H1 (cell line): ENCODE data around the gene EPHB1. TPM values are rescaled to one million over a fixed set of nuclear protein-coding genes. Genes with fewer than 3 reads are reported as not detected.

ENCODE experiments used
- CTCF ChIA-PET: fragments of 300-600 bp; sonication (Branson Sonifier 250); formaldehyde crosslinking; loops from one replicate; lab custom pipeline; 2021; ENCODE audit not compliant: partially characterized antibody; lab: Charles Lee
- POLR2A ChIA-PET: fragments of 300-600 bp; sonication (Branson Sonifier 250); formaldehyde crosslinking; loops from one replicate; lab custom pipeline; 2021; ENCODE audit warnings: inconsistent platforms; ENCODE audit not compliant: partially characterized antibody; lab: Charles Lee
- DNase-seq, 2 experiments: peaks; one replicate each; pipeline versions ENCODE4 v3.0.0 to v3.0.0-alpha.2; 2010 to 2022; ENCODE audit warnings: low spot score in 2 of 2, low read depth in 1 of 2, mixed read lengths in 1 of 2
- FAIRE-seq: peaks from 2 replicates; lab custom pipeline; 2011; peaks lifted over from hg19 to GRCh38; lab: Jason Lieb, UNC
- H2AFZ ChIP-seq: 2 replicates; pipeline ENCODE4 v1.8.1; 2012; ENCODE audit warnings: low read length, inconsistent platforms
- H2AK5ac ChIP-seq: 2 replicates; pipeline ENCODE4 v1.6.1; 2013; ENCODE audit warnings: low read depth, low read length
- H2BK120ac ChIP-seq: replicated peaks from 2 replicates; pipeline ENCODE3; 2013; ENCODE audit warnings: low read depth, low read length, inconsistent platforms
- H2BK12ac ChIP-seq: 2 replicates; pipeline ENCODE4 v1.6.1; 2013; ENCODE audit warnings: low read depth, low read length
- H2BK15ac ChIP-seq: 2 replicates; pipeline ENCODE4 v1.6.1; 2013; ENCODE audit warnings: low read length
- H2BK20ac ChIP-seq: 2 replicates; pipeline ENCODE4 v1.6.1; 2013; ENCODE audit warnings: low read length
- H2BK5ac ChIP-seq: 2 replicates; pipeline ENCODE4 v1.6.1; 2013; ENCODE audit warnings: low read depth, low read length
- H3K14ac ChIP-seq: 2 replicates; pipeline ENCODE4 v1.6.1; 2013; ENCODE audit warnings: inconsistent platforms; ENCODE audit not compliant: insufficient read length
- H3K18ac ChIP-seq: 2 replicates; pipeline ENCODE4 v1.6.1; 2013; ENCODE audit warnings: low read length; ENCODE audit errors: extremely low read depth
- H3K23ac ChIP-seq: 2 replicates; pipeline ENCODE4 v1.6.1; 2013; ENCODE audit warnings: inconsistent platforms; ENCODE audit not compliant: insufficient read length
- H3K23me2 ChIP-seq: 2 replicates; pipeline ENCODE4 v1.6.1; 2013; ENCODE audit warnings: low read depth, low read length
- H3K27ac ChIP-seq: 2 replicates; pipeline ENCODE4 v1.6.1; 2011; ENCODE audit warnings: low read depth, low read length, inconsistent platforms
- H3K27me3 ChIP-seq, 4 experiments: replicated peaks in 1 of 4; 1 replicate in 1 of 4; 2 replicates in 3 of 4; pipeline versions ENCODE4 v1.6.1 to v1.8.1; 2011 to 2013; ENCODE audit warnings: low read length in 3 of 4, mild to moderate bottlenecking in 3 of 4, inconsistent platforms in 2 of 4, mixed read lengths in 2 of 4, moderate library complexity in 1 of 4; ENCODE audit not compliant: control insufficient read depth in 3 of 4, insufficient read depth in 3 of 4; ENCODE audit errors: extremely low read depth in 1 of 4
- H3K36me3 ChIP-seq, 4 experiments: 2 replicates each; pipeline versions ENCODE4 v1.6.1 to v1.8.1; 2011 to 2013; ENCODE audit warnings: mild to moderate bottlenecking in 4 of 4, low read length in 3 of 4, moderate library complexity in 2 of 4, control low read depth in 1 of 4, inconsistent platforms in 1 of 4; ENCODE audit not compliant: insufficient read depth in 4 of 4, control insufficient read depth in 2 of 4
- H3K4ac ChIP-seq: replicated peaks from 2 replicates; pipeline ENCODE3; 2013; ENCODE audit warnings: low read length, low read depth, mixed read lengths, inconsistent platforms; ENCODE audit not compliant: insufficient read length
- H3K4me1 ChIP-seq, 4 experiments: replicated peaks in 1 of 4; 1 replicate in 1 of 4; 2 replicates in 3 of 4; pipeline versions ENCODE4 v1.6.1 to v1.8.1; 2011 to 2013; ENCODE audit warnings: low read length in 3 of 4, inconsistent platforms in 2 of 4, mixed read lengths in 1 of 4; ENCODE audit not compliant: insufficient read depth in 4 of 4, control insufficient read depth in 3 of 4
- H3K4me2 ChIP-seq, 2 experiments: 2 replicates each; pipeline versions ENCODE4 v1.6.1 to v1.8.1; 2011 to 2013; ENCODE audit warnings: low read depth in 2 of 2, low read length in 2 of 2, control low read depth in 1 of 2, inconsistent platforms in 1 of 2, mild to moderate bottlenecking in 1 of 2; ENCODE audit not compliant: insufficient read depth in 1 of 2
- H3K4me3 ChIP-seq, 4 experiments: fragments of 200-600, 300-600 bp in 1 of 4; sonication (generic), shearing (Covaris generic), sonication (Bioruptor Twin) in 1 of 4; 2 replicates each; pipeline versions ENCODE4 v1.5.1 to v1.8.1; 2011 to 2016; ENCODE audit warnings: low read length in 4 of 4, low read depth in 3 of 4, control low read depth in 2 of 4, inconsistent platforms in 2 of 4, mild to moderate bottlenecking in 2 of 4, mixed read lengths in 1 of 4, moderate library complexity in 1 of 4; ENCODE audit not compliant: insufficient read depth in 2 of 4; ENCODE audit errors: extremely low read depth in 1 of 4
- H3K56ac ChIP-seq: replicated peaks from 2 replicates; pipeline ENCODE3; 2013; ENCODE audit warnings: low read depth, mild to moderate bottlenecking, mixed read lengths, low read length, inconsistent platforms; ENCODE audit not compliant: insufficient read length
- H3K79me1 ChIP-seq: 2 replicates; pipeline ENCODE4 v1.6.1; 2013; ENCODE audit warnings: low read depth, low read length, control low read depth
- H3K79me2 ChIP-seq, 2 experiments: 2 replicates each; pipeline versions ENCODE4 v1.6.1 to v1.8.1; 2012 to 2013; ENCODE audit warnings: low read length in 2 of 2, mild to moderate bottlenecking in 2 of 2, inconsistent platforms in 1 of 2; ENCODE audit not compliant: insufficient read depth in 2 of 2, control insufficient read depth in 1 of 2
- H3K9ac ChIP-seq, 4 experiments: replicated peaks in 1 of 4; 1 replicate in 1 of 4; 2 replicates in 3 of 4; pipeline versions ENCODE4 v1.6.1 to v1.8.1; 2011 to 2013; ENCODE audit warnings: low read depth in 3 of 4, low read length in 3 of 4, control low read depth in 2 of 4, mild to moderate bottlenecking in 2 of 4, moderate library complexity in 2 of 4, inconsistent platforms in 1 of 4; ENCODE audit errors: extremely low read depth in 1 of 4
- H3K9me3 ChIP-seq, 2 experiments: 2 replicates each; pipeline versions ENCODE4 v1.6.1 to v1.8.1; 2012 to 2013; ENCODE audit warnings: mild to moderate bottlenecking in 2 of 2, moderate library complexity in 2 of 2, control low read depth in 1 of 2, inconsistent platforms in 1 of 2, low read depth in 1 of 2, low read length in 1 of 2, mixed read lengths in 1 of 2; ENCODE audit not compliant: insufficient read depth in 2 of 2
- H4K20me1 ChIP-seq, 2 experiments: replicated peaks in 1 of 2; 2 replicates each; pipeline versions ENCODE3 to v1.8.1; 2011 to 2013; ENCODE audit warnings: inconsistent platforms in 2 of 2, low read length in 2 of 2, mild to moderate bottlenecking in 1 of 2; ENCODE audit not compliant: insufficient read depth in 2 of 2, control insufficient read depth in 1 of 2
- H4K5ac ChIP-seq: 2 replicates; pipeline ENCODE4 v1.6.1; 2013; ENCODE audit warnings: low read length, low read depth, mixed read lengths, inconsistent platforms; ENCODE audit not compliant: insufficient read length
- H4K8ac ChIP-seq: 2 replicates; pipeline ENCODE4 v1.8.0; 2013; ENCODE audit warnings: mild to moderate bottlenecking, moderate library complexity, low read length, inconsistent platforms; ENCODE audit not compliant: insufficient read depth; ENCODE audit errors: extremely low read depth
- H4K91ac ChIP-seq: replicated peaks from 2 replicates; pipeline ENCODE3; 2013; ENCODE audit warnings: low read length, mixed read lengths, inconsistent platforms; ENCODE audit not compliant: insufficient read length
- FOSL1 ChIP-seq: IDR thresholded peaks from 2 replicates; pipeline ENCODE4 v1.6.1; 2011; ENCODE audit warnings: mild to moderate bottlenecking, low read depth, low read length, moderate library complexity; ENCODE audit not compliant: insufficient read depth
- RBBP5 ChIP-seq: IDR thresholded peaks from 2 replicates; pipeline ENCODE4 v1.7.1; 2012; ENCODE audit warnings: low read depth, mild to moderate bottlenecking, inconsistent platforms, low read length, moderate library complexity, borderline replicate concordance
- SUZ12 ChIP-seq: fragments of 200-600 bp; sonication (generic); IDR thresholded peaks from 2 replicates; pipeline ENCODE4 v1.6.1; 2012; ENCODE audit warnings: mild to moderate bottlenecking, inconsistent platforms, low read length, moderate library complexity, mixed read lengths
- TAF7 ChIP-seq: optimal IDR thresholded peaks from 2 replicates; pipeline ENCODE3; 2011; ENCODE audit warnings: low read depth, mild to moderate bottlenecking, inconsistent platforms, low read length, moderate library complexity, borderline replicate concordance
- WGBS, 2 experiments: shearing (Covaris generic) in 1 of 2; methylation state at CpG; one replicate each; pipeline versions ENCODE4 v1.1.6 to v1.1.7; 2013 to 2015; ENCODE audit warnings: low lambda C conversion rate in 2 of 2, mixed read lengths in 2 of 2, inconsistent platforms in 1 of 2, low coverage in 1 of 2, missing lambda C conversion rate in 1 of 2; ENCODE audit not compliant: insufficient replicate concordance in 2 of 2, insufficient coverage in 1 of 2, insufficient read length in 1 of 2; ENCODE audit errors: extremely low coverage in 1 of 2, missing lambda C conversion rate in 1 of 2; 5-methylcytosine and 5-hydroxymethylcytosine counted together
- polyA plus RNA-seq, 7 experiments: library from polyadenylated mRNA; depleted of rRNA in 3 of 7; stranded (reverse) in 5 of 7; unstranded in 2 of 7; fragments of >200 nt in 5 of 7; fragments of 200-250 nt in 2 of 7; gene quantifications; 1 replicate in 5 of 7; 2 replicates in 1 of 7; 4 replicates in 1 of 7; pipeline versions ENCODE4 v1.2.1 to v1.2.3, GENCODE V29; 2011 to 2013; ENCODE audit warnings: missing spikeins in 2 of 7, mixed read lengths in 2 of 7
- total RNA-seq: library from RNA; stranded (reverse); fragmentation: NEBNext Ultra II Directional; extraction: Animal tissue kit (Norgen Biotek cat#: 25700); gene quantifications from 2 replicates; pipeline ENCODE4 v1.2.1, GENCODE V29; 2021

Gene EPHB1
- total and polyA plus RNA-seq, 2 of the 8 experiments (the other 6 are each of a cell fraction or from before 2014, with no cell fraction given), result 3.5 to 5.9 TPM

GRCh38 chr3:134911586-134912548 lies 116.8 kb downstream of the EPHB1 start:
- Histone ChIP-seq H4K5ac (no peak overlapping the region), H3K23me2 (no peaks in the 10 kb centered on the region), H2BK20ac (no peak overlapping the region), H4K20me1 (no peaks in the 10 kb centered on the region), H3K14ac (no peak overlapping the region), H3K4me3 (no peak overlapping the region), H2BK15ac (no peak overlapping the region), H3K9me3 (peaks cover 0 to 5% of the 10 kb centered on the region in 2 experiments; a peak in 1 of 4 replicates), H2BK5ac (no peak overlapping the region), H3K4ac (no peak overlapping the region), H2AFZ (no peak overlapping the region), H3K23ac (no peak overlapping the region), H3K18ac (no peak overlapping the region), H3K27me3 (no peaks in the 10 kb centered on the region), H3K27ac (no peak overlapping the region), H3K9ac (no peak overlapping the region), H3K4me1 (no peaks in the 10 kb centered on the region), H3K79me1 (no peaks in the 10 kb centered on the region), H3K79me2 (no peaks in the 10 kb centered on the region), H3K56ac (no peak overlapping the region), H2AK5ac (no peak overlapping the region), H4K91ac (no peak overlapping the region), H3K36me3 (no peaks in the 10 kb centered on the region), H4K8ac (no peak overlapping the region), H2BK120ac (no peak overlapping the region), H3K4me2 (no peak overlapping the region), H2BK12ac (no peak overlapping the region)
- ChIA-PET CTCF (interaction anchor here (1.5 kb wide), 1 partner anchor 20 kb away, joined by 4 read pairs; no protein-coding TSS in a partner anchor), POLR2A (no interaction called here)
- no peak for FAIRE-seq
- WGBS, 2 experiments, result 91% methylated on average over 11 of the region's 11 CpGs; no CpG with 5 or more reads in 1 of the 2 experiments
- no peak for DNase-seq
- TF ChIP-seq TAF7 (no peak), SUZ12 (no peak), FOSL1 (no peak), RBBP5 (no peak)
